Mesenchymal stem cell (in vitro differentiated cells and primary cell): ENCODE results near the gene LBR. TPM values are rescaled to one million over a fixed set of nuclear protein-coding genes. Genes with fewer than 3 reads are reported as not detected.
A peak's percentile ranks its signal among the peaks of the same experiment; 100 is the strongest.

Source experiments
- DNase-seq: peaks from one replicate; pipeline ENCODE4 v3.0.0-alpha.2; 2013
- H2AFZ ChIP-seq: one replicate; pipeline ENCODE4 v1.6.1; 2013; ENCODE audit warnings: low read depth, mild to moderate bottlenecking, control low read depth, inconsistent platforms, low read length, moderate library complexity
- H2AK5ac ChIP-seq: 2 replicates; pipeline ENCODE4 v1.6.1; 2013; ENCODE audit warnings: low read length, moderate library complexity, mild to moderate bottlenecking, inconsistent platforms; ENCODE audit not compliant: severe bottlenecking
- H2BK120ac ChIP-seq: one replicate; pipeline ENCODE4 v1.6.1; 2013; ENCODE audit warnings: low read depth, mild to moderate bottlenecking, inconsistent platforms, low read length, moderate library complexity
- H2BK12ac ChIP-seq, 2 experiments: one replicate each; pipeline ENCODE4 v1.6.1; 2013; ENCODE audit warnings: inconsistent platforms in 2 of 2, low read length in 2 of 2, mild to moderate bottlenecking in 2 of 2, moderate library complexity in 2 of 2, control low read depth in 1 of 2
- H2BK15ac ChIP-seq: one replicate; pipeline ENCODE4 v1.6.1; 2013; ENCODE audit warnings: mild to moderate bottlenecking, low read depth, inconsistent platforms; ENCODE audit not compliant: poor library complexity, severe bottlenecking
- H2BK5ac ChIP-seq: 2 replicates; pipeline ENCODE4 v1.6.1; 2013; ENCODE audit warnings: low read depth, mild to moderate bottlenecking, low read length, control low read depth, inconsistent platforms; ENCODE audit not compliant: poor library complexity, severe bottlenecking
- H3K14ac ChIP-seq, 2 experiments: one replicate each; pipeline ENCODE4 v1.6.1; 2013; ENCODE audit warnings: inconsistent platforms in 2 of 2, low read length in 2 of 2, control low read depth in 1 of 2, mild to moderate bottlenecking in 1 of 2, moderate library complexity in 1 of 2
- H3K18ac ChIP-seq, 2 experiments: one replicate each; pipeline ENCODE4 v1.6.1; 2013; ENCODE audit warnings: inconsistent platforms in 2 of 2, low read length in 2 of 2, control low read depth in 1 of 2, low read depth in 1 of 2, mild to moderate bottlenecking in 1 of 2
- H3K23ac ChIP-seq, 2 experiments: one replicate each; pipeline ENCODE4 v1.6.1; 2013; ENCODE audit warnings: inconsistent platforms in 2 of 2, low read length in 2 of 2, mild to moderate bottlenecking in 2 of 2, moderate library complexity in 2 of 2, control low read depth in 1 of 2
- H3K27ac ChIP-seq: 2 replicates; pipeline ENCODE4 v1.5.1; 2013; ENCODE audit warnings: mild to moderate bottlenecking, moderate library complexity, low read length, control low read depth, inconsistent platforms; ENCODE audit not compliant: poor library complexity, severe bottlenecking
- H3K27me3 ChIP-seq, 2 experiments: 2 replicates each; pipeline versions ENCODE4 v1.6.1 to v1.7.0; 2013; ENCODE audit warnings: low read length in 2 of 2, mild to moderate bottlenecking in 2 of 2, moderate library complexity in 2 of 2, control low read depth in 1 of 2, inconsistent platforms in 1 of 2; ENCODE audit not compliant: control insufficient read depth in 1 of 2, insufficient read depth in 1 of 2
- H3K36me3 ChIP-seq, 2 experiments: 2 replicates each; pipeline versions ENCODE4 v1.6.1 to v1.7.0; 2013; ENCODE audit warnings: low read length in 2 of 2, control low read depth in 1 of 2, inconsistent platforms in 1 of 2, low read depth in 1 of 2, mild to moderate bottlenecking in 1 of 2; ENCODE audit not compliant: insufficient read depth in 2 of 2, control insufficient read depth in 1 of 2
- H3K4ac ChIP-seq, 2 experiments: one replicate each; pipeline ENCODE4 v1.6.1; 2013; ENCODE audit warnings: inconsistent platforms in 2 of 2, low read length in 2 of 2, mild to moderate bottlenecking in 2 of 2, moderate library complexity in 2 of 2, control low read depth in 1 of 2, low read depth in 1 of 2
- H3K4me1 ChIP-seq: 2 replicates; pipeline ENCODE4 v1.6.1; 2013; ENCODE audit warnings: low read depth, low read length, control low read depth; ENCODE audit not compliant: control insufficient read depth, insufficient read depth
- H3K4me2 ChIP-seq: 2 replicates; pipeline ENCODE4 v1.6.1; 2013; ENCODE audit warnings: low read length, mild to moderate bottlenecking, inconsistent platforms; ENCODE audit not compliant: poor library complexity, severe bottlenecking
- H3K4me3 ChIP-seq, 2 experiments: 2 replicates each; pipeline versions ENCODE4 v1.5.1 to v1.7.0; 2013; ENCODE audit warnings: low read length in 2 of 2, mild to moderate bottlenecking in 2 of 2, control low read depth in 1 of 2, low read depth in 1 of 2; ENCODE audit not compliant: insufficient read depth in 1 of 2
- H3K79me1 ChIP-seq: replicated peaks from 2 replicates; pipeline ENCODE4 v1.6.1; 2013; ENCODE audit warnings: mild to moderate bottlenecking, control low read depth, low read length, inconsistent platforms; ENCODE audit not compliant: poor library complexity, severe bottlenecking
- H3K9ac ChIP-seq: 2 replicates; pipeline ENCODE4 v1.7.0; 2013; ENCODE audit warnings: mild to moderate bottlenecking, low read length, moderate library complexity
- H3K9me3 ChIP-seq: 2 replicates; pipeline ENCODE4 v1.7.0; 2013; ENCODE audit warnings: mild to moderate bottlenecking, low read length; ENCODE audit not compliant: control insufficient read depth
- H4K8ac ChIP-seq: one replicate; pipeline ENCODE4 v1.6.1; 2013; ENCODE audit warnings: inconsistent platforms, mild to moderate bottlenecking, low read length, moderate library complexity
- H4K91ac ChIP-seq: one replicate; pipeline ENCODE4 v1.6.1; 2013; ENCODE audit warnings: mild to moderate bottlenecking, low read length, inconsistent platforms
- WGBS: methylation state at CpG from one replicate; pipeline ENCODE4 v1.1.7; 2013; ENCODE audit warnings: mixed read lengths; 5-methylcytosine and 5-hydroxymethylcytosine counted together
- polyA plus RNA-seq, 2 experiments: library from polyadenylated mRNA; stranded (reverse); fragments of 200-250 nt; gene quantifications; one replicate each; pipeline ENCODE4 v1.2.3, GENCODE V29; 2013

The LBR gene
- 30.8 TPM for polyA plus RNA-seq (2013, experiment 1 of 2)
- polyA plus RNA-seq (2013, experiment 2 of 2): 30.9 TPM

GRCh38 chr1:225427235-225428067 lies at the start of gene LBR:
TSS of gene LBR (minus strand) at chr1:225428038. CDS start at chr1:225424075, 3,963 bp downstream.
- Histone ChIP-seq H3K14ac (peak within 1 kb of the TSS in 1 of 2 experiments; percentile 86), H3K9ac (peak within 1 kb of the TSS; percentile 87), H2AFZ (peak within 1 kb of the TSS; percentile 81), H3K36me3 (peaks cover 0 to 6% of the 10 kb centered on the region in 2 experiments), H3K18ac (peak within 1 kb of the TSS; percentile 84 to 97), H3K4me1 (peaks cover 10% of the 10 kb centered on the region), H3K79me1 (peaks cover 2% of the 10 kb centered on the region), H4K8ac (peak within 1 kb of the TSS; percentile 84), H3K4me2 (peak within 1 kb of the TSS; percentile 92), H3K4me3 (peak within 1 kb of the TSS; percentile 94 to 95), H2BK120ac (peak within 1 kb of the TSS; percentile 71), H2BK12ac (no peak within 1 kb of the TSS), H2AK5ac (no peak within 1 kb of the TSS), H3K9me3 (no peaks in the 10 kb centered on the region), H2BK5ac (no peak within 1 kb of the TSS), H2BK15ac (peak within 1 kb of the TSS; percentile 87), H3K27ac (peak within 1 kb of the TSS; percentile 83), H3K23ac (peak within 1 kb of the TSS in 1 of 2 experiments; percentile 48), H3K4ac (peak within 1 kb of the TSS; percentile 57 to 82), H3K27me3 (no peaks in the 10 kb centered on the region), H4K91ac (peak within 1 kb of the TSS; percentile 87)
- peak; percentile 62 for DNase-seq
- under 1% methylated on average over 46 of the region's 94 CpGs for WGBS

- no peaks in the 10 kb centered on the region for H3K36me3 ChIP-seq
- peaks cover 5% of the 10 kb centered on the region for H3K4me1 ChIP-seq
- WGBS: 95% methylated on average over 4 of the region's 6 CpGs
- H4K8ac ChIP-seq: no peak overlapping the region
- no peak overlapping the region for H3K4ac ChIP-seq
- no peak overlapping the region for H4K91ac ChIP-seq
- H2BK120ac ChIP-seq: no peak overlapping the region
- H3K4me2 ChIP-seq: no peak overlapping the region
- no peak overlapping the region for H3K14ac ChIP-seq
- H3K27ac ChIP-seq: no peak overlapping the region
- H2BK12ac ChIP-seq: no peak overlapping the region
- H3K9me3 ChIP-seq: no peaks in the 10 kb centered on the region
- DNase-seq: no peak
- no peak overlapping the region for H3K4me3 ChIP-seq
- no peak overlapping the region for H3K23ac ChIP-seq
- peaks cover 10 to 30% of the 10 kb centered on the region in 2 experiments for H3K27me3 ChIP-seq
- no peak overlapping the region for H2BK15ac ChIP-seq
- H2BK5ac ChIP-seq: no peak overlapping the region
- no peak overlapping the region for H3K18ac ChIP-seq
- no peak overlapping the region for H2AFZ ChIP-seq
- H3K79me1 ChIP-seq: no peaks in the 10 kb centered on the region
- no peak overlapping the region for H2AK5ac ChIP-seq
- no peak overlapping the region for H3K9ac ChIP-seq
Observed at GRCh38 chr1:225477296-225477911, 49.6 kb upstream of the LBR start.

- Histone ChIP-seq H3K36me3 (no peaks in the 10 kb centered on the region), H3K23ac (no peak overlapping the region), H2BK120ac (no peak overlapping the region), H3K14ac (no peak overlapping the region), H2AFZ (no peak overlapping the region), H3K9ac (no peak overlapping the region), H3K27ac (no peak overlapping the region), H3K4me2 (no peak overlapping the region), H2BK12ac (no peak overlapping the region), H3K27me3 (peaks cover 5 to 22% of the 10 kb centered on the region in 2 experiments), H2AK5ac (no peak overlapping the region), H3K4me1 (peaks cover 5% of the 10 kb centered on the region), H3K18ac (no peak overlapping the region), H2BK5ac (no peak overlapping the region), H4K91ac (no peak overlapping the region), H4K8ac (no peak overlapping the region), H3K4me3 (no peak overlapping the region), H2BK15ac (no peak overlapping the region), H3K4ac (no peak overlapping the region), H3K79me1 (no peaks in the 10 kb centered on the region), H3K9me3 (no peaks in the 10 kb centered on the region)
- no peak for DNase-seq
- WGBS: 65% methylated on average over 5 of the region's 5 CpGs
Observed at GRCh38 chr1:225476538-225476988, 48.7 kb upstream of the LBR start.

- Histone ChIP-seq H3K4me3 (no peak overlapping the region), H3K79me1 (no peaks in the 10 kb centered on the region), H4K8ac (no peak overlapping the region), H2AK5ac (no peak overlapping the region), H3K27ac (no peak overlapping the region), H3K4ac (no peak overlapping the region), H2BK12ac (no peak overlapping the region), H3K18ac (no peak overlapping the region), H3K4me2 (no peak overlapping the region), H3K23ac (no peak overlapping the region), H3K36me3 (no peaks in the 10 kb centered on the region), H2AFZ (no peak overlapping the region), H3K4me1 (peaks cover 5% of the 10 kb centered on the region), H2BK15ac (no peak overlapping the region), H3K27me3 (peaks cover 3 to 21% of the 10 kb centered on the region in 2 experiments), H3K9me3 (no peaks in the 10 kb centered on the region), H3K14ac (no peak overlapping the region), H2BK120ac (no peak overlapping the region), H4K91ac (no peak overlapping the region), H2BK5ac (no peak overlapping the region), H3K9ac (no peak overlapping the region)
- WGBS: 90% methylated on average over 7 of the region's 7 CpGs
- no peak for DNase-seq
Observed at GRCh38 chr1:225476100-225476511, 48.3 kb upstream of the LBR start.
